ENCODE measurements around the gene NLRP1.

GRCh38 chr17:5629128-5629527 is 44.8 kb upstream of the NLRP1 start:
- TF ChIP-seq CTCF (IDR thresholded peaks at IDR 0.05) (no peak), EP300 (IDR thresholded peaks at IDR 0.05; ENCODE audit: low read depth) (no peak)
